Activated CD8-positive, alpha-beta T cell treated with anti-CD3 and anti-CD28 coated beads for 36 hours (primary cell): ENCODE results near the gene LRRK1. TPM values are rescaled to one million over a fixed set of nuclear protein-coding genes. Genes with fewer than 3 reads are reported as not detected.

ENCODE experiments used
- ATAC-seq: fragments of 200-7000 bp; cut with Tn5 transposase; one replicate; pipeline ENCODE4 v1.10.0; 2021; ENCODE audit warnings: mild to moderate bottlenecking, moderate library complexity
- CTCF ChIA-PET: fragments of 350-600 bp; sonication (Branson Sonifier 250); formaldehyde crosslinking; loops from one replicate; lab custom pipeline; 2021; ENCODE audit warnings: antibody characterized with exemption; lab: Charles Lee
- POLR2A ChIA-PET: fragments of 350-600 bp; sonication (Branson Sonifier 250); formaldehyde crosslinking; loops from one replicate; lab custom pipeline; 2021; ENCODE audit warnings: antibody characterized with exemption; lab: Charles Lee
- DNase-seq: peaks from one replicate; pipeline ENCODE4 v3.0.0-alpha.2; 2020
- H3K27ac Mint-ChIP-seq: one replicate; pipeline ENCODE4 v1.8.0; 2021; ENCODE audit warnings: mild to moderate bottlenecking, mixed read lengths
- H3K27me3 Mint-ChIP-seq: one replicate; pipeline ENCODE4 v1.8.0; 2021; ENCODE audit warnings: mixed read lengths
- H3K36me3 Mint-ChIP-seq: one replicate; pipeline ENCODE4 v1.8.0; 2021; ENCODE audit warnings: low read depth, mixed read lengths
- H3K4me1 Mint-ChIP-seq: one replicate; pipeline ENCODE4 v1.8.0; 2021; ENCODE audit warnings: low read depth, mixed read lengths
- H3K4me3 Mint-ChIP-seq: one replicate; pipeline ENCODE4 v1.8.0; 2021; ENCODE audit warnings: mild to moderate bottlenecking, moderate library complexity, mixed read lengths
- H3K9me3 Mint-ChIP-seq: one replicate; pipeline ENCODE4 v1.8.0; 2021; ENCODE audit warnings: mixed read lengths
- CTCF ChIP-seq: fragments of 200-600 bp; IDR thresholded peaks from one replicate; pipeline ENCODE4 v1.8.0; 2022; ENCODE audit warnings: antibody characterized with exemption, mild to moderate bottlenecking
- intact Hi-C: fragments of 100-400 bp; cut with micrococcal nuclease; formaldehyde crosslinking; loops from one replicate; pipeline ENCODE4 v1.10.0; 2022
- total RNA-seq, 2 experiments: library from RNA; stranded (reverse); gene quantifications; one replicate each; pipeline ENCODE4 v1.2.3, GENCODE V29; 2021

The LRRK1 gene
- total RNA-seq, 2 experiments from 2014 or later: 0.50 to 0.83 TPM

DNA sequence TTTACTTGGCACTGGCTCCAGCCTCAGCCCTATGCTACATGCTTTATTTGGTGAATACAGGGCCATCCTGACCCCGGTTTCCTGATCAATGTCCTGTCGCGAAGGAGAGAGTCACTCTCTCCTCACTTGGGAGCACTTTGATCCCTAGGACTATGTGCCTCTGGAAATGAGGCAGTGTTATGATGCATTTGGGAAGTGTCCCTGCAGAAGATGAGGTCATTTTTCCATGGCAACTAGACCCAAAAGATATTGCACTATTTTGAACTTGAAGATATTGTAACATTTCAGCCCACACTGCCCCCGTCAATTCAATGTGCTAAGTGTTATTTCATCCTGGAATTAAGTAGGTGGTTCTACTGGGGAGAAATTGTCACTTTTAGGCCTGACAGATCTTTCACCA lies 68.0 kb downstream of the LRRK1 start:
- ChIA-PET CTCF (interaction anchor here (2.0 kb wide), 1 partner anchor 69 kb away, joined by 6 read pairs; no protein-coding TSS in a partner anchor), POLR2A (no interaction called here)
- Mint-ChIP-seq H3K9me3 (no peaks in the 10 kb centered on the region), H3K27me3 (peaks cover 7% of the 10 kb centered on the region), H3K36me3 (no peaks in the 10 kb centered on the region), H3K4me1 (no peaks in the 10 kb centered on the region), H3K27ac (no peak overlapping the region), H3K4me3 (no peak overlapping the region)
- no peak for ATAC-seq
- DNase-seq: no peak
- no peak for TF ChIP-seq CTCF
- intact Hi-C loops: no loop called here

GRCh38 chr15:100988297-100988696 lies 69.1 kb downstream of the LRRK1 start:
- Mint-ChIP-seq H3K27ac (no peak overlapping the region), H3K4me3 (no peak overlapping the region), H3K9me3 (no peaks in the 10 kb centered on the region), H3K4me1 (no peaks in the 10 kb centered on the region), H3K36me3 (no peaks in the 10 kb centered on the region), H3K27me3 (peaks cover 7% of the 10 kb centered on the region)
- ChIA-PET CTCF (no interaction called here), POLR2A (no interaction called here)
- TF ChIP-seq CTCF: no peak
- intact Hi-C loops: no loop called here
- DNase-seq (no peak), ATAC-seq (no peak)

- Mint-ChIP-seq H3K27me3 (peaks cover 7% of the 10 kb centered on the region), H3K9me3 (no peaks in the 10 kb centered on the region), H3K27ac (no peak overlapping the region), H3K4me3 (no peak overlapping the region), H3K36me3 (no peaks in the 10 kb centered on the region), H3K4me1 (no peaks in the 10 kb centered on the region)
- intact Hi-C loops: no loop called here
- DNase-seq (no peak), ATAC-seq (no peak)
- TF ChIP-seq CTCF: no peak
- ChIA-PET CTCF (interaction anchor here (4.7 kb wide), 1 partner anchor 19 kb away, joined by 18 read pairs; no protein-coding TSS in a partner anchor), POLR2A (no interaction called here)
Observed at GRCh38 chr15:100988857-100989256, 69.7 kb downstream of the LRRK1 start.

DNA sequence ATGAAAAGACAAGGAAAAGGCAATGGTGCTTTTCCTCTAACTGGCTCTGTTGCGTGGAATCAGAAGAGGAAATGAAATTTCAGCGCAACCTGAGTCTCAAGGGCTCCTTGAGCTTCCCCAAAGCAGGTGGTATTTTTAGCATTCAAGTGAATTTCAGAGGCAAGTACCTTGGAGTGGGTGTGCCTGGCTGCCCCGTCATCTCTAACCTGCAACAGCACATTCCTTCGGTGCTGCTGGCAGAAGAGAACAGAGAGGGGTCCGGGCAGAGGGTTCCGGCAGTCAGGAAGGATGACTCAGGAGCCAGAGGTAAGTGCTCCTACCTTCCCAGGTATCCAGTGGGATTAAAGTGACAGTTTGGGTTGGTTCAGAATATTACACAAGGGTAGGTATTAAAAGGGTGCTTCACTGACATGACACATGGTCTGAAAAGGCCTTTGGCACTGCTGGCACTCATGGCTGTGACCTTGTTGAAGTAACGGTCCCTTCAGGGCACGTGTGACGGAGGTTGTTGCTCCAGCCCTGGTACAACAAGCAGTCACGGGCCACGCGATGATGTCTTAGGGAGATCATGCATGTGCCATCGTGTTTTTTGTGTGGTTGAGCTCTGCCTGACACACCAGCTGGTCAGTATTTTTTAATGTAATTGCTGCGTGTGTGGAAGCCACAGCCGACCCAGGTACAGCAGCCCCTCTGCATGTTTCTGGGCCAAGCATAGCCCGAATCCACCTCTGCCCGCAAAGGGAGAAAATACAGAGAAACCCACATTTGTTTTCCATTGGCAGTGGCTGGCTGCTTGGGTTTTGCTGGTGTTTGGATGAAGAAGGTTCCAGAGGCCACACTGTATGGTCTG lies 75.7 kb downstream of the LRRK1 start:
- intact Hi-C loops: no loop called here
- H3K4me3 Mint-ChIP-seq: no peak overlapping the region

More for the DNA sequence above, 75.7 kb downstream of the LRRK1 start:
- no peaks in the 10 kb centered on the region for H3K27me3 Mint-ChIP-seq
- no peaks in the 10 kb centered on the region for H3K36me3 Mint-ChIP-seq
- ChIA-PET POLR2A (no interaction called here), CTCF (interaction anchor here (6.2 kb wide), 1 partner anchor 12 kb away, joined by 53 read pairs; no protein-coding TSS in a partner anchor)
- no peaks in the 10 kb centered on the region for H3K4me1 Mint-ChIP-seq
- no peak for TF ChIP-seq CTCF
- DNase-seq (no peak), ATAC-seq (no peak)
- no peak overlapping the region for H3K27ac Mint-ChIP-seq
- H3K9me3 Mint-ChIP-seq: no peaks in the 10 kb centered on the region
